Activated CD4-positive, alpha-beta T cell treated with anti-CD3 and anti-CD28 coated beads, Interleukin-2, amount 10 ng/mL, durations not matched to agents 7 days and 5 days (primary cell): ENCODE data around the gene FRMD4B. TPM values are rescaled to one million over a fixed set of nuclear protein-coding genes. Genes with fewer than 3 reads are reported as not detected.

Experiments
- CTCF ChIA-PET: fragments of 350-600 bp; sonication (Branson Sonifier 250); formaldehyde crosslinking; loops from one replicate; lab custom pipeline; 2021; ENCODE audit warnings: antibody characterized with exemption; lab: Charles Lee
- POLR2A ChIA-PET: fragments of 350-600 bp; sonication (Branson Sonifier 250); formaldehyde crosslinking; loops from one replicate; lab custom pipeline; 2021; ENCODE audit warnings: antibody characterized with exemption; lab: Charles Lee
- DNase-seq: peaks from one replicate; pipeline ENCODE4 v3.0.0-alpha.2; 2020
- H3K27ac Mint-ChIP-seq: one replicate; pipeline ENCODE4 v1.8.0; 2021; ENCODE audit warnings: mild to moderate bottlenecking, moderate library complexity, mixed read lengths
- H3K27me3 Mint-ChIP-seq: one replicate; pipeline ENCODE4 v1.8.0; 2021; ENCODE audit warnings: mixed read lengths
- H3K36me3 Mint-ChIP-seq: one replicate; pipeline ENCODE4 v1.8.0; 2021; ENCODE audit warnings: low read depth, mixed read lengths
- H3K4me1 Mint-ChIP-seq: one replicate; pipeline ENCODE4 v1.8.0; 2021; ENCODE audit warnings: mixed read lengths
- H3K4me3 Mint-ChIP-seq: one replicate; pipeline ENCODE4 v1.8.0; 2021; ENCODE audit warnings: mild to moderate bottlenecking, moderate library complexity, mixed read lengths
- H3K9me3 Mint-ChIP-seq: one replicate; pipeline ENCODE4 v1.8.0; 2021; ENCODE audit warnings: mixed read lengths
- total RNA-seq, 2 experiments: library from RNA; stranded (reverse); gene quantifications; one replicate each; pipeline ENCODE4 v1.2.3, GENCODE V29; 2021

The FRMD4B gene
- total RNA-seq: 1 to 10 TPM; 6.9 to 8.2 TPM

DNA sequence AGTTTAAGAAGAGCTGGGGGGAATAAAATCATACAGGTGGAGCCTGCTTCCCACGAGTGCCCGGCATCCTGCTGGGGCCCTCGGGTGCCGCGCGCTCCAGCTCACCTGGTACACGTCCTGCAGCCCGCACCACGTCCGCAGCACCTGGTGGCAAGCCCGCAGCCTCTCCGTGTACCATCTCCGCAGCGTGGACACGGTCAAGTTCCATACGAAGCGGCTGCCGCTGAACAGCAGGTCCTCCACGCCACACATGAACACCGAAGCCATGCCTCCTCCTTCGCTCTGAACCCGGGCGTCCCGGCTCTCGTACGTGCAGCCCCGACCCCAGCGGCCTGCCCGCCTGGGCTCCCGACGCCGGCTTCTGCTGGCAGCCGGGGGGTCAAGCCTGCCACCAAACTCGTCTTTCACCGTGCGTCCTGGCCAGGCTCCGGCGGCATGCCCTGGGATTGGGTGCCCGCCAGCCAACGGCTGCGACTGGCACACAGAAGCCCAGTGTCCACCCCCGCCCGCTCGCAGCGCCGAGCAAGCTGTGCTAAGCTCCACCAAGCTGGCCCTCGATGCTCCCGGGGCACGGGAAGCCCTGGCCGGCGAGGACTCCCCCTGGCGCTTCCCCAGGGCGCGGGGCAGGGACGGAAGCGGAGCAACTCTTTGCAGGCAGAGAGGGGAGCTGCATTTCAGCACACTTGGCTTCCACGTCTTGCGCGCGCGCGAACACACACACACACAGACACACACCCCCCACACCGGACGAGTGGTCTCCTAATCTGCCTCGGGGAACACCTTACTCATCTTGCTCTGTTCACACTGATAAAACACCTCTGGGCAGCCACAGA, at the start of gene FRMD4B:
FRMD4B (minus strand) TSS at position 366 of the 833 bp plus-strand sequence; CDS start at position 267, 99 bp downstream.
- DNase-seq: peak; percentile 25
- POLR2A ChIA-PET: no interaction called here
- CTCF ChIA-PET: interaction anchor here (0.6 to 1.4 kb wide), 3 partner anchors 12 to 224 kb away, joined by 3 to 5 read pairs (median 4); no protein-coding TSS in a partner anchor
- H3K27me3 Mint-ChIP-seq: peaks cover 76% of the 10 kb centered on the region
- peak within 1 kb of the TSS; percentile 41 for H3K4me3 Mint-ChIP-seq
- peaks cover 8% of the 10 kb centered on the region for H3K4me1 Mint-ChIP-seq
- H3K36me3 Mint-ChIP-seq: no peaks in the 10 kb centered on the region
- no peak within 1 kb of the TSS for H3K27ac Mint-ChIP-seq
- H3K9me3 Mint-ChIP-seq: no peaks in the 10 kb centered on the region

DNA sequence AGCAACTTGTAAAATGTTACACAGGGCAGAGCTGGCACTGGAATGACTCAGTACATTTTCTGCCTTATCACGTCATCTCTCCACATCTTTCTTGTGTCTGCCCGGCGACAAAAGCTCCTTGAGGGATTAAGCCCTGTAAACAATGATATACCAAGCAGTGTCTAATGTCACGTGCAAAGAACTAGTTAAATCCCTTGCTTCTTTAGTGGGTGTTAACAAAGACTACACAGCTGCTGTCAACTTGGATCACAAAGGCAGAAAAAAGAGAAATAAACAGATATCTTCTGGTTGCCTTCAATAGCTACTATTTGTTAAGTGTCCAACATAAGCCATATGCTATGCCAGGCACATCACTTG, 48.1 kb upstream of the FRMD4B start:
- Mint-ChIP-seq H3K27me3 (peaks cover 5% of the 10 kb centered on the region), H3K27ac (no peak overlapping the region), H3K4me1 (peaks cover 10% of the 10 kb centered on the region), H3K4me3 (no peak overlapping the region), H3K36me3 (no peaks in the 10 kb centered on the region), H3K9me3 (no peaks in the 10 kb centered on the region)
- no peak for DNase-seq
- POLR2A ChIA-PET: no interaction called here
- CTCF ChIA-PET: interaction anchor here (0.8 kb wide), 1 partner anchor 260 kb away, joined by 4 read pairs; no protein-coding TSS in a partner anchor

- CTCF ChIA-PET: no interaction called here
- Mint-ChIP-seq H3K4me3 (no peak overlapping the region), H3K4me1 (peaks cover 10% of the 10 kb centered on the region), H3K27me3 (peaks cover 7% of the 10 kb centered on the region), H3K36me3 (no peaks in the 10 kb centered on the region), H3K27ac (no peak overlapping the region), H3K9me3 (no peaks in the 10 kb centered on the region)
- POLR2A ChIA-PET: no interaction called here
- no peak for DNase-seq
Observed at GRCh38 chr3:69433121-69433968, 47.5 kb upstream of the FRMD4B start.

- ChIA-PET POLR2A (no interaction called here), CTCF (no interaction called here)
- Mint-ChIP-seq H3K4me1 (peaks cover 8% of the 10 kb centered on the region), H3K27ac (no peak overlapping the region), H3K9me3 (no peaks in the 10 kb centered on the region), H3K27me3 (peaks cover 7% of the 10 kb centered on the region), H3K36me3 (no peaks in the 10 kb centered on the region), H3K4me3 (no peak overlapping the region)
- no peak for DNase-seq
Observed at GRCh38 chr3:69428657-69429255, 42.9 kb upstream of the FRMD4B start.

GRCh38 chr3:69426967-69427304, 41.0 kb upstream of the FRMD4B start:
- POLR2A ChIA-PET: no interaction called here
- H3K9me3 Mint-ChIP-seq: no peaks in the 10 kb centered on the region

DNA sequence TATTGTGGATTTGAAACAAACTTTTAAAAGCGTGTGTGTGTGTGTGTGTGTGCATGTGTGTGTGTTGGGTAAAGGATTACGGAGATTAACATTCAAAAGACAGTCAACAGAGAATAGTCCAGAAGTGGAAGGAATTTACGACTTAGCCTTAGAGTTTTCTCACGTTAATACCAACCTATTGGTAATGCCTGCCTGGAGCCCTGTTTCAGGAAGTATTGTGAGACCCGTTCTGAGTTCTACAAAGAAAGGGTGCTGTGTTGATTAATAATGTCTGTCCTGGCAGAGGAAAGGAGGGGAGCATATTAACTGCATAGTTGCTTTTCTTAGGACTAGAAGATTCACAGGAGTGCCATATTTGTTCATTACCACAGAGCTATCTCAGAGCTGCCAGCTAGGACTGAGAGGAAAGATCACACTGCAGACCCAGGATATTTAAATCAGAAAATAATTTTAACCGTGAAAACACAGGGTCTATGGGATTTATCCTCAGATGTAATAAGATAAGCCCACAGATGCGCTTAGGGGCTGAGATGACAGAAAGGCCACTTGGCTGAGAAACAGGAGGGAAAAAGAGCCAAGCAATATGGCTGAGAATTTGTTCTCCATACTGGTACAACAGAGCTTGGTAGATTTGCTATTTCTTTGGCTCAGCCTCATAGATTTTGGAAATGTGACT, 40.5 kb upstream of the FRMD4B start:
- no peak for DNase-seq
- H3K4me1 Mint-ChIP-seq: no peaks in the 10 kb centered on the region
- H3K9me3 Mint-ChIP-seq: no peaks in the 10 kb centered on the region
- POLR2A ChIA-PET: no interaction called here
- no peak overlapping the region for H3K27ac Mint-ChIP-seq
- no peaks in the 10 kb centered on the region for H3K36me3 Mint-ChIP-seq
- no peak overlapping the region for H3K4me3 Mint-ChIP-seq
- peaks cover 6% of the 10 kb centered on the region for H3K27me3 Mint-ChIP-seq
- CTCF ChIA-PET: interaction anchor here (1.4 kb wide), 1 partner anchor 11 kb away, joined by 5 read pairs; no protein-coding TSS in a partner anchor

More at GRCh38 chr3:69426967-69427304, 41.0 kb upstream of the FRMD4B start:
- no peak overlapping the region for H3K27ac Mint-ChIP-seq
- no peak overlapping the region for H3K4me3 Mint-ChIP-seq
- H3K36me3 Mint-ChIP-seq: no peaks in the 10 kb centered on the region
- no peaks in the 10 kb centered on the region for H3K4me1 Mint-ChIP-seq
- H3K27me3 Mint-ChIP-seq: peaks cover 7% of the 10 kb centered on the region
- DNase-seq: no peak
- CTCF ChIA-PET: interaction anchor here (0.6 kb wide), 1 partner anchor 351 kb away, joined by 3 read pairs; no protein-coding TSS in a partner anchor

DNA sequence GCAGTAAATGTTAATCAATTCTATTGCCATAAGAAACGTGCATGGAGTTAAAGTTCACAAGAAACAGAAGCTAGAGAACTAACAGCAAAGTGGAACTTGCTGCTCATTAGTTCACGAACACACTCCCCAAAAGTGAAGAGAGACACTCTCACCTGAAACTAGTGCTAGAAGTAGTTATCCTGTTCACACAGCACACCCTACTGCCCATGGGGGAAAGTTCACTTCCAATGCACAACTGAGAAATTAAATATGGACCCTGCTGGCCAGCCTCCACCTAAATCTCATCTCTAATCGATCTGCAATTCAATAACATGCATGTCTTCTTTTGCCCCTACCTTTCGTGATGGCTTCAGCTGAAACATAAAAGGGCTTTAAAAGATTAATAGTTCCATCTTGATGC, 39.4 kb upstream of the FRMD4B start:
- POLR2A ChIA-PET: no interaction called here
- CTCF ChIA-PET: interaction anchor here (1.4 to 2.0 kb wide), 2 partner anchors 10 to 263 kb away, joined by 5 to 7 read pairs; no protein-coding TSS in a partner anchor
- peak; percentile 36 for DNase-seq
- H3K36me3 Mint-ChIP-seq: no peaks in the 10 kb centered on the region
- no peaks in the 10 kb centered on the region for H3K4me1 Mint-ChIP-seq
- no peak overlapping the region for H3K4me3 Mint-ChIP-seq
- peaks cover 2% of the 10 kb centered on the region for H3K27me3 Mint-ChIP-seq
- no peaks in the 10 kb centered on the region for H3K9me3 Mint-ChIP-seq
- no peak overlapping the region for H3K27ac Mint-ChIP-seq

GRCh38 chr3:69423463-69424155, 37.7 kb upstream of the FRMD4B start:
- H3K36me3 Mint-ChIP-seq: no peaks in the 10 kb centered on the region
- no peak for DNase-seq
- H3K27me3 Mint-ChIP-seq: peaks cover under 1% of the 10 kb centered on the region
- H3K4me1 Mint-ChIP-seq: no peaks in the 10 kb centered on the region
- no peaks in the 10 kb centered on the region for H3K9me3 Mint-ChIP-seq
- H3K27ac Mint-ChIP-seq: no peak overlapping the region
- CTCF ChIA-PET: interaction anchor here (1.3 to 2.0 kb wide), 2 partner anchors 113 to 261 kb away, joined by 3 to 7 read pairs; no protein-coding TSS in a partner anchor
- H3K4me3 Mint-ChIP-seq: no peak overlapping the region
- POLR2A ChIA-PET: no interaction called here

DNA sequence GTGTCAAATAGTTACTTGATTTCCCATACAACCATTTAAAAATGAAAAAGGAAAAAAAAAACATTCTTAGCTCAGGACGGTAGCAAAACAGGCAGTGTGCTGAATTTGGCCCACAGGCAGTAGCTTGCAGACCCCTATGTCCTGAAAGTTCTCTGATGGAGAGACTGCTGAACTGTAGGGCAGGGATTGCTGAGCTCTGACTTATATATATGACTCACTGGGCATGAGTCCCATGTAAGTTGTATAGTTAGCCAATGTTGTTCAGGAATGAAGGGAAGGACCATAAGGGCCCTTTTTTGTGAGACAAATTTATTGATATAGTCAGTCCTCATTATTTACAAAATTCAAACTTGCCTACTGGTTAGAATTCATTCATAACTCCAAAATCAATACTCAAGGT, 36.9 kb upstream of the FRMD4B start:
- Mint-ChIP-seq H3K27me3 (no peaks in the 10 kb centered on the region), H3K9me3 (no peaks in the 10 kb centered on the region), H3K36me3 (no peaks in the 10 kb centered on the region), H3K4me1 (no peaks in the 10 kb centered on the region), H3K4me3 (no peak overlapping the region), H3K27ac (no peak overlapping the region)
- POLR2A ChIA-PET: no interaction called here
- CTCF ChIA-PET: interaction anchor here (0.6 to 0.7 kb wide), 3 partner anchors 9 to 163 kb away, joined by 3 to 4 read pairs (median 4); no protein-coding TSS in a partner anchor
- DNase-seq: no peak

DNA sequence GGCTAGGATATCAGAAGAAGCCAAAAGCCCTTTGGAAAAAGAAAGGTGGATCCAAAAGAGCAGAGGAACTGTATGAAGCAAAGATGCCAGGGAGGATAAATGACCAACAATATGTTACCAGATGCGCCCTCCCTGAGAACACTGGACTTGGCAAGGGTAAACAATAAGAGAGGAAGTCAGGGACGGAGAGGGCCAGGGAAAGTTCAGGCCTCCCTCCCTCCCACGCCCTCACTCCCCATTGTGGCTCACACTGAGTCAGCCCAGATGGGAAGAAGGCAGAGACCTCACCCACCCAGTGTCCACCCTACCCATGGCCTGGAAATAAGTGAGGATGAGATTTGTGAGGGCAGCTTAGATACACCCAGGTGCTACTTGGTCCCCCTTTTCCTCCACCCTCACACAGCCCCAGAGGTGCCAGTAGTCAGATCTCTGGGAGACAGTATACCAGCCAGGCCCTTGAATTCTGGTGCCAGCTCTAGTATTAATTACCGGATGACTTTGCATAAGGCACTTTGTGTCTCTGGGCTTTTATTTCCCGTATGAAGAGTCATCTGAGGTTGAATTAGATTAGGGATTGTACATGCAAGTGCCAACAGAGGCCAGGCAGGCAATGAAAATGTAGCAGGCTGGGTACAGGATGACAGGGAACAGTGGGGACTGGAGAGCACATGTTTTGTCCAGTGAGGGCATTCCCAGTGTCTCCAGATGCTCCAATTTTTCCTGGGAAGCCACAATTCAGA, 35.1 kb upstream of the FRMD4B start:
- ChIA-PET CTCF (no interaction called here), POLR2A (no interaction called here)
- Mint-ChIP-seq H3K36me3 (no peaks in the 10 kb centered on the region), H3K9me3 (no peaks in the 10 kb centered on the region), H3K4me3 (no peak overlapping the region), H3K27ac (no peak overlapping the region), H3K27me3 (no peaks in the 10 kb centered on the region), H3K4me1 (no peaks in the 10 kb centered on the region)
- no peak for DNase-seq

- ChIA-PET POLR2A (no interaction called here), CTCF (no interaction called here)
- no peak overlapping the region for H3K4me3 Mint-ChIP-seq
- H3K27me3 Mint-ChIP-seq: no peaks in the 10 kb centered on the region
- no peaks in the 10 kb centered on the region for H3K4me1 Mint-ChIP-seq
- H3K36me3 Mint-ChIP-seq: no peaks in the 10 kb centered on the region
- no peaks in the 10 kb centered on the region for H3K9me3 Mint-ChIP-seq
- H3K27ac Mint-ChIP-seq: no peak overlapping the region
- no peak for DNase-seq
Observed at GRCh38 chr3:69419276-69419675, 33.4 kb upstream of the FRMD4B start.
